Measurements from ENCODE around the gene MAP3K14.

Gene MAP3K14

GRCh38 chr17:45266372-45266926 is 50.4 kb downstream of the MAP3K14 start:
- H3K9me3 ChIP-seq (ENCODE audit: control insufficient read depth in 2 of 2, low read length in 2 of 2) = no peaks in the 10 kb centered on the region
- no peaks in the 10 kb centered on the region for H3K27me3 ChIP-seq (ENCODE audit: control insufficient read depth in 2 of 2, insufficient read depth in 2 of 2, low read length in 2 of 2)
- no peak overlapping the region for H3K9ac ChIP-seq (ENCODE audit: low read depth in 1 of 2, low read length in 2 of 2)
- H3K4me3 ChIP-seq (ENCODE audit: low read length in 2 of 2) = no peak overlapping the region
- H3K27ac ChIP-seq (ENCODE audit: low read depth in 2 of 2, low read length in 2 of 2) = peak overlapping the region; percentile 49 to 59
- H3K36me3 ChIP-seq (ENCODE audit: control insufficient read depth in 2 of 2, insufficient read depth in 2 of 2, low read length in 2 of 2) = peaks cover 65 to 74% of the 10 kb centered on the region in 2 donors
- peaks cover 26 to 28% of the 10 kb centered on the region in 2 donors for H3K4me1 ChIP-seq (ENCODE audit: control insufficient read depth in 2 of 2, insufficient read depth in 2 of 2, low read length in 2 of 2)

GRCh38 chr17:45265821-45266220 is 51.0 kb downstream of the MAP3K14 start:
- Histone ChIP-seq H3K4me1 (ENCODE audit: control insufficient read depth in 2 of 2, insufficient read depth in 2 of 2, low read length in 2 of 2) (peaks cover 29 to 30% of the 10 kb centered on the region in 2 donors), H3K9me3 (ENCODE audit: control insufficient read depth in 2 of 2, low read length in 2 of 2) (no peaks in the 10 kb centered on the region), H3K4me3 (ENCODE audit: low read length in 2 of 2) (no peak overlapping the region), H3K27ac (ENCODE audit: low read depth in 2 of 2, low read length in 2 of 2) (peak overlapping the region; percentile 49 to 59), H3K36me3 (ENCODE audit: control insufficient read depth in 2 of 2, insufficient read depth in 2 of 2, low read length in 2 of 2) (peaks cover 62 to 71% of the 10 kb centered on the region in 2 donors), H3K27me3 (ENCODE audit: control insufficient read depth in 2 of 2, insufficient read depth in 2 of 2, low read length in 2 of 2) (no peaks in the 10 kb centered on the region), H3K9ac (ENCODE audit: low read depth in 1 of 2, low read length in 2 of 2) (no peak overlapping the region)

DNA sequence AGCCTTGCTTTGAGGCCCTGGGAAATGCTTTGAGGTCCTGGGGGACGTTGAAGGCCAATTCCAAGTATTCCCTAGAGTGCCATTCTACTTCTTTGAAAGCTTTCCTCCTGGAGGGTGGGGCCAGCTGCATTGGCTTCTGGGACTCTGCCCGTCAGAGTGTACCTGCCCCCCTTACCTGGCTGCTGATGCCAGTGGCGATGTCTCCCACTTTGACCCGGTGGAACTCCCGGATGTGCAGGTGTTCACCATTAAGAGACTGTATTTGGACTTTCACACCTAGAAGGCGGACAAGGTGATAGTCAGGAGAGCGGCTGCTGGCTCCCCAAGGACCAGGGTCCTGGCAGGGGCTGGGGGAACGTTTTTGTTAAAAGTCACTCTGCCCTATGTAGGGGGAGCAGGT is 51.8 kb downstream of the MAP3K14 start:
- Histone ChIP-seq H3K4me1 (ENCODE audit: control insufficient read depth in 2 of 2, insufficient read depth in 2 of 2, low read length in 2 of 2) (peaks cover 29 to 30% of the 10 kb centered on the region in 2 donors), H3K27ac (ENCODE audit: low read depth in 2 of 2, low read length in 2 of 2) (peak overlapping the region; percentile 49 to 59), H3K9ac (ENCODE audit: low read depth in 1 of 2, low read length in 2 of 2) (no peak overlapping the region), H3K4me3 (ENCODE audit: low read length in 2 of 2) (no peak overlapping the region), H3K27me3 (ENCODE audit: control insufficient read depth in 2 of 2, insufficient read depth in 2 of 2, low read length in 2 of 2) (no peaks in the 10 kb centered on the region), H3K36me3 (ENCODE audit: control insufficient read depth in 2 of 2, insufficient read depth in 2 of 2, low read length in 2 of 2) (peaks cover 55 to 63% of the 10 kb centered on the region in 2 donors), H3K9me3 (ENCODE audit: control insufficient read depth in 2 of 2, low read length in 2 of 2) (no peaks in the 10 kb centered on the region)

GRCh38 chr17:45264430-45264829 is 52.4 kb downstream of the MAP3K14 start:
- Histone ChIP-seq H3K27ac (ENCODE audit: low read depth in 2 of 2, low read length in 2 of 2) (no peak overlapping the region), H3K4me1 (ENCODE audit: control insufficient read depth in 2 of 2, insufficient read depth in 2 of 2, low read length in 2 of 2) (peaks cover 29 to 30% of the 10 kb centered on the region in 2 donors), H3K9ac (ENCODE audit: low read depth in 1 of 2, low read length in 2 of 2) (no peak overlapping the region), H3K36me3 (ENCODE audit: control insufficient read depth in 2 of 2, insufficient read depth in 2 of 2, low read length in 2 of 2) (peaks cover 49 to 57% of the 10 kb centered on the region in 2 donors), H3K27me3 (ENCODE audit: control insufficient read depth in 2 of 2, insufficient read depth in 2 of 2, low read length in 2 of 2) (no peaks in the 10 kb centered on the region), H3K9me3 (ENCODE audit: control insufficient read depth in 2 of 2, low read length in 2 of 2) (no peaks in the 10 kb centered on the region), H3K4me3 (ENCODE audit: low read length in 2 of 2) (no peak overlapping the region)

GRCh38 chr17:45263477-45263860 is 53.4 kb downstream of the MAP3K14 start:
- H3K27ac ChIP-seq (ENCODE audit: low read depth in 2 of 2, low read length in 2 of 2) = no peak overlapping the region
- no peaks in the 10 kb centered on the region for H3K27me3 ChIP-seq (ENCODE audit: control insufficient read depth in 2 of 2, insufficient read depth in 2 of 2, low read length in 2 of 2)
- peaks cover 29 to 30% of the 10 kb centered on the region in 2 donors for H3K4me1 ChIP-seq (ENCODE audit: control insufficient read depth in 2 of 2, insufficient read depth in 2 of 2, low read length in 2 of 2)
- peaks cover 40 to 47% of the 10 kb centered on the region in 2 donors for H3K36me3 ChIP-seq (ENCODE audit: control insufficient read depth in 2 of 2, insufficient read depth in 2 of 2, low read length in 2 of 2)
- no peaks in the 10 kb centered on the region for H3K9me3 ChIP-seq (ENCODE audit: control insufficient read depth in 2 of 2, low read length in 2 of 2)
- no peak overlapping the region for H3K4me3 ChIP-seq (ENCODE audit: low read length in 2 of 2)
- H3K9ac ChIP-seq (ENCODE audit: low read depth in 1 of 2, low read length in 2 of 2) = no peak overlapping the region

DNA sequence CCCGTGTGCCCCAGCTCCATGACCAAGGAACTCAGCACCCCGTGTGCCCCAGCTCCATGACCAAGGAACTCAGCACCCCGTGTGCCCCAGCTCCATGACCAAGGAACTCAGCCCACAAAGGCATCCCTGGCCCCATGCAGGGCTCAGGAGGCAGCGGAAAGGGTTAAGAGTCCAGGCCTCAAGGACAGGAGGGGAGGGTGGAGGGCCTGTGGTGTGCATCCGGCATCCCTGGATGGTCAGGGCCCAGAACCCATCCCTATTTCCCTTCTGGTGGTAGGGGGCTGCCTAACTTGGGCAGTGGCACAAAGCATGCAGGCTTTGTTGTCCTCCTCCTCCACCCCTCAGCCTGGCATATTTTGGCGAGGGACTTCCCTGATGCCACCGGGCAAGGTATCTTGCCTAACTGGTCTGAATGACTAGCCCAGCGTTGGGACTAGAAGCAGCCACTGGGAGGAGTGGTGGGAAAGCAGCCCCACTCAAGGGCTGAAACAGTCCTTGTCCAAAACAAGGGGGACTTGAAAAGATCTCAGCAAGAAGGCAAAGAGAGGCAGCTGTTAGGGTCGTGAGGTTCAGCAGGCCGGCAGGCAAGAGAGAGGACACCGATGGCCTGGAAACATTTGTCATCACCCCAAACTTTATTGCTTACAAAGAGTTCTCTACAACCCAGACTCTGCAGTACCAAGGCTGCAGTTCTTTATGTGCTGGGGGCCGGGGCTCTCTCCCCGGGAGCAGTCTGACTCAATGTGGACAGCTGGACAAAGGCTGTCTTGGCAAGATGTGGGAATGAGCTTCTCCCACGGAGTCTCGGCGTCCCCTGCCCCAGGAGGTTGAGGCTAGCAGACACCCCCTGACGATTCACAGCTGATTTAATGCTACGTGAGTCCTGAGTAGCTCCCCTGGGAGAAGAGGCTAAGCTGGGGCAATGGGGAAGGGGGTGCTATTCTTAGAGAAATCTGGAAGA is 54.0 kb downstream of the MAP3K14 start:
- peaks cover 29 to 30% of the 10 kb centered on the region in 2 donors for H3K4me1 ChIP-seq (ENCODE audit: control insufficient read depth in 2 of 2, insufficient read depth in 2 of 2, low read length in 2 of 2)
- H3K27me3 ChIP-seq (ENCODE audit: control insufficient read depth in 2 of 2, insufficient read depth in 2 of 2, low read length in 2 of 2) = no peaks in the 10 kb centered on the region
- no peaks in the 10 kb centered on the region for H3K9me3 ChIP-seq (ENCODE audit: control insufficient read depth in 2 of 2, low read length in 2 of 2)
- H3K4me3 ChIP-seq (ENCODE audit: low read length in 2 of 2) = peak overlapping the region; percentile 69 to 74
- H3K27ac ChIP-seq (ENCODE audit: low read depth in 2 of 2, low read length in 2 of 2) = no peak overlapping the region
- peaks cover 34 to 42% of the 10 kb centered on the region in 2 donors for H3K36me3 ChIP-seq (ENCODE audit: control insufficient read depth in 2 of 2, insufficient read depth in 2 of 2, low read length in 2 of 2)
- peak overlapping the region in 1 of 2 donors; percentile 76 for H3K9ac ChIP-seq (ENCODE audit: low read depth in 1 of 2, low read length in 2 of 2)

- H3K4me1 ChIP-seq (ENCODE audit: control insufficient read depth in 2 of 2, insufficient read depth in 2 of 2, low read length in 2 of 2) = peaks cover 29 to 30% of the 10 kb centered on the region in 2 donors
- H3K9me3 ChIP-seq (ENCODE audit: control insufficient read depth in 2 of 2, low read length in 2 of 2) = no peaks in the 10 kb centered on the region
- H3K36me3 ChIP-seq (ENCODE audit: control insufficient read depth in 2 of 2, insufficient read depth in 2 of 2, low read length in 2 of 2) = peaks cover 31 to 32% of the 10 kb centered on the region in 2 donors
- no peaks in the 10 kb centered on the region for H3K27me3 ChIP-seq (ENCODE audit: control insufficient read depth in 2 of 2, insufficient read depth in 2 of 2, low read length in 2 of 2)
- peak within 1 kb of the TSS; percentile 69 to 74 for H3K4me3 ChIP-seq (ENCODE audit: low read length in 2 of 2)
- H3K27ac ChIP-seq (ENCODE audit: low read depth in 2 of 2, low read length in 2 of 2) = peak within 1 kb of the TSS; percentile 33 to 68
- H3K9ac ChIP-seq (ENCODE audit: low read depth in 1 of 2, low read length in 2 of 2) = peak within 1 kb of the TSS; percentile 24 to 76
Observed at GRCh38 chr17:45261577-45262515, 55.0 kb downstream of the MAP3K14 start, which contains the start of gene SPATA32. SPATA32 (minus strand) TSS chr17:45262094; CDS start chr17:45262016, 78 bp downstream.

DNA sequence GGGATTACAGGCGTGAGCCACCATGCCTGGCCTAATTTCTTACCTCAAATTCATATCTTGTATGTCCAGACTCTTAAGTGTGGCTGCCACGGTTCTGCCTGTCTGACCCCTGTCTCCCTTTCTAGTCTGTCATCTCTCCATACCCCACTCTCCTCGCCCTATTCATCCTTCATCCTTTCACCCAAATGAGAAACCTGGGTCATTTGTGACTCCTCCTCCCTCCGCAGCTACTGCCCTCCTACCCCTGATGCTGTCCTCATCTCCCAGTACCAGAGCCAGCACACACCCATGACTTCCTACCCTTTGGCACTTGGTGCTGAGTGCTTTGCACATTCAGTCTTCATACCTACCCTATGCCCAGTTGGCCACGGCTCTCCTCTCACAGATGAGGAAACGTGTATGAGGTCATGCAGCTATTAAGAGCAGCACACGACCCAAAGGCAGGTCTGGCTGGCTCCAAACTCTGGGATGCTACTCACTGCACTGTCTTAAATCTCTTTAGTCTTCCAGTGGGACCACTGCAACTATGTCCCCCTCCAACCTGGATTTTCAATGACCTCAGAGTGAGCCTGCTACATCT is 56.5 kb downstream of the MAP3K14 start:
- peaks cover 23 to 28% of the 10 kb centered on the region in 2 donors for H3K4me1 ChIP-seq (ENCODE audit: control insufficient read depth in 2 of 2, insufficient read depth in 2 of 2, low read length in 2 of 2)
- no peaks in the 10 kb centered on the region for H3K9me3 ChIP-seq (ENCODE audit: control insufficient read depth in 2 of 2, low read length in 2 of 2)
- peaks cover 24 to 25% of the 10 kb centered on the region in 2 donors for H3K36me3 ChIP-seq (ENCODE audit: control insufficient read depth in 2 of 2, insufficient read depth in 2 of 2, low read length in 2 of 2)
- H3K4me3 ChIP-seq (ENCODE audit: low read length in 2 of 2) = no peak overlapping the region
- no peaks in the 10 kb centered on the region for H3K27me3 ChIP-seq (ENCODE audit: control insufficient read depth in 2 of 2, insufficient read depth in 2 of 2, low read length in 2 of 2)
- H3K27ac ChIP-seq (ENCODE audit: low read depth in 2 of 2, low read length in 2 of 2) = no peak overlapping the region
- H3K9ac ChIP-seq (ENCODE audit: low read depth in 1 of 2, low read length in 2 of 2) = no peak overlapping the region

DNA sequence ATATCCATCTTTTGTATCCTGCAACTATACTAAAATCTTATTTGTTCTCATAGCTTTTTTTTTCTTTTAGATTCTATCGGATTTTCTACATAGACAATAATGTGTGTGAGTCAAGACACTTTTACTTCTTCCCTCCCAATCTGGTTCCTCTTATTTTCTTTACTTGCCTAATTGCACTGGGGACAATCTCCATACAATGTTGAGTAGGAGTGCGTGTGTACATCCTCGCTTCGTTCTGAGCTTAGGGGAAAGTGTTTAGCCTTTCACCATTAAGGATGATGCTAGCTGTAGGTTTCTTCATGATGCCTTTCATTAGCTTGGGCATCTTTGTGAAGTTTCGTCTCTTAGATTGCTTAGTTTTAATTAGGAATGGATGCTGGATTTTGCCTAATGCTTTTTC is 57.8 kb downstream of the MAP3K14 start:
- Histone ChIP-seq H3K27ac (ENCODE audit: low read depth in 2 of 2, low read length in 2 of 2) (no peak overlapping the region), H3K4me1 (ENCODE audit: control insufficient read depth in 2 of 2, insufficient read depth in 2 of 2, low read length in 2 of 2) (peaks cover 15 to 19% of the 10 kb centered on the region in 2 donors), H3K36me3 (ENCODE audit: control insufficient read depth in 2 of 2, insufficient read depth in 2 of 2, low read length in 2 of 2) (peaks cover 11 to 13% of the 10 kb centered on the region in 2 donors), H3K27me3 (ENCODE audit: control insufficient read depth in 2 of 2, insufficient read depth in 2 of 2, low read length in 2 of 2) (no peaks in the 10 kb centered on the region), H3K4me3 (ENCODE audit: low read length in 2 of 2) (no peak overlapping the region), H3K9me3 (ENCODE audit: control insufficient read depth in 2 of 2, low read length in 2 of 2) (no peaks in the 10 kb centered on the region), H3K9ac (ENCODE audit: low read depth in 1 of 2, low read length in 2 of 2) (no peak overlapping the region)
